GM12878 (cell line): Measurements from ENCODE around the gene NLRP9. TPM values are rescaled to one million over a fixed set of nuclear protein-coding genes. Genes with fewer than 3 reads are reported as not detected.
"Not testable (repeated sequence)": the region's sequence is repeated elsewhere in the genome, so short reads cannot be mapped to it uniquely, and the experiment has no call there.

Source experiments
- ATAC-seq: fragments of 200-7000 bp; cut with Tn5 transposase; 3 replicates; pipeline ENCODE4 v1.9.1; 2020; ENCODE audit warnings: mild to moderate bottlenecking, moderate library complexity
- BruUV-seq: library from RNA; stranded (reverse); fragments of 400-500 nt; replicated peaks from 2 replicates; lab custom pipeline; 2021; lab: Mats Ljungman, UMichigan
- CTCF ChIA-PET: fragments of 300-600 bp; sonication (Branson Sonifier 250); formaldehyde crosslinking; extraction: SDS; loops from one replicate; lab custom pipeline; 2021; ENCODE audit warnings: inconsistent platforms; lab: Yijun Ruan, JAX
- POLR2A ChIA-PET: fragments of 350-600 bp; formaldehyde crosslinking; extraction: SDS; loops from one replicate; lab custom pipeline; 2021; ENCODE audit warnings: inconsistent platforms; lab: Charles Lee
- RAD21 ChIA-PET: fragments of 300-600 bp; sonication (Branson Sonifier 250); formaldehyde crosslinking; loops from one replicate; lab custom pipeline; 2023; ENCODE audit warnings: antibody characterized with exemption; ENCODE audit not compliant: unreplicated experiment; lab: Charles Lee
- SMC1A ChIA-PET: fragments of 300-600 bp; sonication (Branson Sonifier 250); formaldehyde crosslinking; loops from one replicate; lab custom pipeline; 2023; ENCODE audit not compliant: unreplicated experiment, uncharacterized antibody; lab: Charles Lee
- DNase-seq: peaks from one replicate; pipeline ENCODE4 v3.0.0-alpha.2; 2011; ENCODE audit warnings: low read depth, low spot score
- FAIRE-seq: peaks from 3 replicates; lab custom pipeline; 2011; peaks lifted over from hg19 to GRCh38; lab: Jason Lieb, UNC
- H2AFZ ChIP-seq: 2 replicates; pipeline ENCODE4 v1.6.0; 2011; ENCODE audit warnings: low read depth, low read length, control low read depth; ENCODE audit not compliant: control insufficient read depth
- H3K27ac ChIP-seq: 2 replicates; pipeline ENCODE4 v1.5.1; 2011; ENCODE audit warnings: control low read depth; ENCODE audit not compliant: control insufficient read depth, insufficient read depth
- H3K27me3 ChIP-seq, 2 experiments: replicated peaks in 1 of 2; 2 replicates each; pipeline versions ENCODE4 v1.6.0 to v1.6.1; 2011; ENCODE audit warnings: low read length in 1 of 2; ENCODE audit not compliant: control insufficient read depth in 2 of 2, insufficient read depth in 2 of 2
- H3K36me3 ChIP-seq, 2 experiments: 2 replicates each; pipeline ENCODE4 v1.5.1; 2011; ENCODE audit warnings: low read length in 1 of 2; ENCODE audit not compliant: control insufficient read depth in 2 of 2, insufficient read depth in 2 of 2
- H3K4me1 ChIP-seq: 2 replicates; pipeline ENCODE4 v1.6.1; 2011; ENCODE audit warnings: mild to moderate bottlenecking, low read length, moderate library complexity, mixed read lengths; ENCODE audit not compliant: control insufficient read depth, insufficient read depth
- H3K4me2 ChIP-seq: 2 replicates; pipeline ENCODE4 v1.6.0; 2011; ENCODE audit warnings: control low read depth; ENCODE audit not compliant: control insufficient read depth, insufficient read depth
- H3K4me3 ChIP-seq: fragments of 200-600 bp; sonication (generic); 2 replicates; pipeline ENCODE4 v1.5.1; 2016
- H3K79me2 ChIP-seq: 2 replicates; pipeline ENCODE4 v1.6.0; 2011; ENCODE audit warnings: low read length; ENCODE audit not compliant: control insufficient read depth, insufficient read depth
- H3K9ac ChIP-seq: 2 replicates; pipeline ENCODE4 v1.8.0; 2011; ENCODE audit warnings: low read length, control low read depth, mixed read lengths; ENCODE audit not compliant: control insufficient read depth, insufficient read depth
- H3K9me3 ChIP-seq: replicated peaks from 3 replicates; pipeline ENCODE4 v1.5.1; 2011; ENCODE audit warnings: mild to moderate bottlenecking, low read length; ENCODE audit not compliant: control insufficient read depth, insufficient read depth
- H4K20me1 ChIP-seq: 2 replicates; pipeline ENCODE4 v1.6.0; 2011; ENCODE audit not compliant: control insufficient read depth, insufficient read depth
- POLR2AphosphoS5 ChIP-seq: IDR thresholded peaks from 2 replicates; pipeline ENCODE4 v1.6.1; 2011; ENCODE audit warnings: mild to moderate bottlenecking, low read length, inconsistent platforms
- RAD21 ChIP-seq: IDR thresholded peaks from 2 replicates; pipeline ENCODE4 v1.6.1; 2011; ENCODE audit warnings: mild to moderate bottlenecking, low read depth, low read length, moderate library complexity; ENCODE audit not compliant: insufficient read depth
- WGBS: methylation state at CpG from one replicate; pipeline ENCODE4 v1.1.6; 2016; ENCODE audit warnings: low lambda C conversion rate; ENCODE audit not compliant: insufficient replicate concordance, insufficient coverage; ENCODE audit errors: missing lambda C conversion rate; 5-methylcytosine and 5-hydroxymethylcytosine counted together
- in situ Hi-C: fragments of 300-500 bp; cut with MboI; formaldehyde crosslinking; loops from 9 replicates; pipeline ENCODE4 v1.14.3; 2018; ENCODE audit warnings: mixed read lengths
- intact Hi-C: fragments of 100-400 bp; cut with micrococcal nuclease; formaldehyde crosslinking; loops from one replicate; pipeline ENCODE4 v1.14.2; 2022; ENCODE audit not compliant: unreplicated experiment
- polyA plus RNA-seq, 11 experiments: library from polyadenylated mRNA; depleted of rRNA in 4 of 11; unstranded in 6 of 11; stranded (reverse) in 5 of 11; fragments of >200 nt; fragmentation: Nextera tagmentation in 4 of 11; fragmentation: Illumina TruSeq in 1 of 11; extraction: Ambion mirVana in 4 of 11; extraction: Trizol in 1 of 11; gene quantifications; 1 replicate in 1 of 11; 2 replicates in 10 of 11; pipeline versions ENCODE4 v1.2.1 to v1.2.3, GENCODE V29; 2011 to 2016; ENCODE audit warnings: inconsistent platforms in 2 of 11, missing spikeins in 2 of 11, low read depth in 1 of 11
- total RNA-seq, 4 experiments: library from RNA; depleted of rRNA in 3 of 4; stranded (reverse); fragments of >200 nt in 3 of 4; fragmentation: Illumina TruSeq in 1 of 4; extraction: Trizol in 1 of 4; gene quantifications; 2 replicates each; pipeline versions ENCODE4 v1.2.1 to v1.2.3, GENCODE V29; 2013 to 2021
- TF ChIP-seq, protein P1 (sequence below), 3 experiments: IDR thresholded peaks in 2 of 3; conservative IDR thresholded peaks in 1 of 3; 2 replicates each; pipeline ENCODE4 v1.5.1; 2011; ENCODE audit warnings: low read depth in 3 of 3, low read length in 3 of 3, mild to moderate bottlenecking in 3 of 3, control low read depth in 2 of 3, moderate library complexity in 2 of 3, inconsistent platforms in 1 of 3, mixed read lengths in 1 of 3; ENCODE audit not compliant: control insufficient read depth in 2 of 3, insufficient read depth in 1 of 3; ENCODE audit errors: extremely low read depth in 1 of 3

NLRP9 gene
- total and polyA plus RNA-seq, 10 of the 15 experiments (the other 5 are each of a cell fraction or from before 2014, with no cell fraction given) = not detected

DNA sequence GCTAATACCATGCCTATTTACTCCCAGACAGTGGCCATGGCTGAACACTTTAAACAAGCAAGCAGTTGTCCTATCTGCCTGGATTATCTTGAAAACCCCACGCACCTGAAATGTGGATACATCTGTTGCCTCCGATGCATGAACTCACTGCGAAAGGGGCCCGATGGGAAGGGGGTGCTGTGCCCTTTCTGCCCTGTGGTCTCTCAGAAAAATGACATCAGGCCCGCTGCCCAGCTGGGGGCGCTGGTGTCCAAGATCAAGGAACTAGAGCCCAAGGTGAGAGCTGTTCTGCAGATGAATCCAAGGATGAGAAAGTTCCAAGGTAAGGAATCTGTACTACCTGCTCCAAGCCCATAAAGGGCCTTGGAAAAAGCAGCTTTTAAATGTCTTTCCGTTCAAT, 39.3 kb upstream of the NLRP9 start:
- Histone ChIP-seq H2AFZ (no peak overlapping the region), H3K27ac (no peak overlapping the region), H3K36me3 (no peaks in the 10 kb centered on the region), H3K9ac (no peak overlapping the region), H3K79me2 (no peaks in the 10 kb centered on the region), H3K4me1 (no peaks in the 10 kb centered on the region), H3K4me3 (no peak overlapping the region), H3K9me3 (no peaks in the 10 kb centered on the region; the same call in 2 of the 3 replicates), H4K20me1 (no peaks in the 10 kb centered on the region), H3K4me2 (no peak overlapping the region), H3K27me3 (no peaks in the 10 kb centered on the region)
- in situ Hi-C loops = no loop called here
- 5% methylated on average over 7 of the region's 7 CpGs for WGBS
- ATAC-seq (no peak), DNase-seq (no peak), FAIRE-seq (no peak)
- BruUV-seq = no TSS peak
- intact Hi-C loops = no loop called here
- TF ChIP-seq POLR2AphosphoS5 (no peak), RAD21 (peak; percentile 22; the same call in 1 of the 2 replicates)
- TF ChIP-seq, protein P1, sequence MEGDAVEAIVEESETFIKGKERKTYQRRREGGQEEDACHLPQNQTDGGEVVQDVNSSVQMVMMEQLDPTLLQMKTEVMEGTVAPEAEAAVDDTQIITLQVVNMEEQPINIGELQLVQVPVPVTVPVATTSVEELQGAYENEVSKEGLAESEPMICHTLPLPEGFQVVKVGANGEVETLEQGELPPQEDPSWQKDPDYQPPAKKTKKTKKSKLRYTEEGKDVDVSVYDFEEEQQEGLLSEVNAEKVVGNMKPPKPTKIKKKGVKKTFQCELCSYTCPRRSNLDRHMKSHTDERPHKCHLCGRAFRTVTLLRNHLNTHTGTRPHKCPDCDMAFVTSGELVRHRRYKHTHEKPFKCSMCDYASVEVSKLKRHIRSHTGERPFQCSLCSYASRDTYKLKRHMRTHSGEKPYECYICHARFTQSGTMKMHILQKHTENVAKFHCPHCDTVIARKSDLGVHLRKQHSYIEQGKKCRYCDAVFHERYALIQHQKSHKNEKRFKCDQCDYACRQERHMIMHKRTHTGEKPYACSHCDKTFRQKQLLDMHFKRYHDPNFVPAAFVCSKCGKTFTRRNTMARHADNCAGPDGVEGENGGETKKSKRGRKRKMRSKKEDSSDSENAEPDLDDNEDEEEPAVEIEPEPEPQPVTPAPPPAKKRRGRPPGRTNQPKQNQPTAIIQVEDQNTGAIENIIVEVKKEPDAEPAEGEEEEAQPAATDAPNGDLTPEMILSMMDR (IDR thresholded peaks at IDR 0.05 in 2 of 3, conservative IDR thresholded peaks at IDR 0.05 in 1 of 3; ENCODE audit: control insufficient read depth in 2 of 3, extremely low read depth in 1 of 3, insufficient read depth in 1 of 3, low read depth in 3 of 3, low read length in 3 of 3) = peak; percentile 24 to 43 (median 38); a peak in 5 of 6 replicates
- POLR2A ChIA-PET = no interaction called here
- RAD21 ChIA-PET = interaction anchor here (1.2 kb wide), 2 partner anchors 32 to 289 kb away, joined by 3 read pairs; no protein-coding TSS in a partner anchor
- SMC1A ChIA-PET = no interaction called here
- CTCF ChIA-PET = interaction anchor here (1.0 kb wide), 1 partner anchor 556 kb away, joined by 3 read pairs; no protein-coding TSS in a partner anchor

DNA sequence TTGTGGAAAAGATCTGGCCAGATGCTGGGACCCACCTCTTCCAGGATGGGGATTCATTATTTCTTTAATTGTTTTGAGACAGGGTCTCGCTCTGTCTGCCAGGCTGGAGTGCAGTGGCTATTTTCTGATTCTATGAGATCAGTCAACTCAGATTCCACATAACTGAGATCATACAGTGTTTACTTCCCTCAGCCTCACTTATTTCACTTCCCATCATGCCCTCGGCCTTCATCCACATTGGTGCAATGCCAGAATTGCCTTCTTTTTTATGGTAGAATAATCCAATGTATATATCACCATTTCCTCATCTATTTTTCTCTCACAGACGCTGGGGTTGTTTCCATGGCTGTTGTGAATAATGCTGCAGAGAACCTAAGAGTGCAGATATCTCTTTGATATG, 31.4 kb upstream of the NLRP9 start:
- ATAC-seq, BruUV-seq, RAD21 ChIA-PET, H3K27ac ChIP-seq, H3K4me2 ChIP-seq, intact Hi-C loops, SMC1A ChIA-PET, DNase-seq, H3K9me3 ChIP-seq, CTCF ChIA-PET, H3K79me2 ChIP-seq, POLR2A ChIA-PET, H3K4me3 ChIP-seq, H2AFZ ChIP-seq, in situ Hi-C loops, H3K9ac ChIP-seq, H3K36me3 ChIP-seq, H3K27me3 ChIP-seq, H3K4me1 ChIP-seq, H4K20me1 ChIP-seq, FAIRE-seq: not testable (repeated sequence)
- 0% methylated on average over 3 of the region's 3 CpGs for WGBS

DNA sequence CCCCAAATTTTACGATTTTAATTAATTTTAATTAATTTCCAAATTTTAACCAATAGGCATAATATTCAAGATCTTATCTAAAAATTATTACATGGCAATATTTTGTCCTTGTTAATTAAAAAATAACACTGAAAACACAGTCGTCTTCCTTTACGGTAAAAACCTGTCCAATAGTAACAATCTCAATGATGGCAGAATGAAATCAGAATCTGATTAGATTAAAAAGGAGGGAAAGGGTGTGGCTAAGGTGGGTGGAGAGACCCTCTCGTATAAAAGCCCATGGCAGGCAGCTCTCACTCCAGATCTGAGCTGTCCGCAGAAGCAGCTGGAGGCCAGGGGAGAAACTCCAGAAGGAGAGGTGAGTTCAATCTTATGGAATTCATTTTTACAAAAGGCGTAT, 30.6 kb upstream of the NLRP9 start, which contains the start of gene RFPL4AL1:
Gene RFPL4AL1 (plus strand): TSS at position 301 of the 400 bp plus-strand sequence. CDS start 2,687 bp downstream, outside the sequence.
- DNase-seq, ATAC-seq, H4K20me1 ChIP-seq, H3K9ac ChIP-seq, H3K4me3 ChIP-seq, FAIRE-seq, H2AFZ ChIP-seq, H3K79me2 ChIP-seq, H3K27ac ChIP-seq, in situ Hi-C loops, BruUV-seq, CTCF ChIA-PET, SMC1A ChIA-PET, H3K9me3 ChIP-seq, intact Hi-C loops, RAD21 ChIA-PET, H3K4me1 ChIP-seq, H3K27me3 ChIP-seq, H3K36me3 ChIP-seq, H3K4me2 ChIP-seq, POLR2A ChIA-PET: not testable (repeated sequence)
- 56% methylated on average over 5 of the region's 6 CpGs for whole genome bisulfite sequencing
